CD14-positive monocyte (primary cell): Measurements from ENCODE around the gene VWA7. TPM values are rescaled to one million over a fixed set of nuclear protein-coding genes. Genes with fewer than 3 reads are reported as not detected.
"Not testable (repeated sequence)": the region's sequence is repeated elsewhere in the genome, so short reads cannot be mapped to it uniquely, and the experiment has no call there.

Experiments
- DNase-seq, 3 donors: peaks; one replicate each; pipeline ENCODE4 v3.0.0-alpha.2; 2011 to 2022
- H2AFZ ChIP-seq: 2 replicates; pipeline ENCODE4 v1.6.0; 2012; ENCODE audit warnings: mild to moderate bottlenecking, low read depth, low read length, inconsistent platforms; ENCODE audit not compliant: insufficient read depth, poor library complexity, severe bottlenecking
- H3K27ac ChIP-seq, 2 donors: 1 replicate in 1 of 2; 2 replicates in 1 of 2; pipeline ENCODE4 v1.5.1; 2012 to 2013; ENCODE audit warnings: low read length in 2 of 2, control low read depth in 1 of 2, inconsistent platforms in 1 of 2, low read depth in 1 of 2, mild to moderate bottlenecking in 1 of 2
- H3K27me3 ChIP-seq, 2 donors: one replicate each; pipeline versions ENCODE4 v1.6.0 to v1.6.1; 2011 to 2013; ENCODE audit warnings: low read length in 2 of 2; ENCODE audit not compliant: control insufficient read depth in 2 of 2, insufficient read depth in 2 of 2
- H3K36me3 ChIP-seq, 2 donors: replicated peaks in 1 of 2; 1 replicate in 1 of 2; 2 replicates in 1 of 2; pipeline versions ENCODE4 v1.5.1 to v1.6.1; 2012 to 2013; ENCODE audit warnings: low read length in 2 of 2, control low read depth in 1 of 2, inconsistent platforms in 1 of 2, mild to moderate bottlenecking in 1 of 2; ENCODE audit not compliant: insufficient read depth in 2 of 2, control insufficient read depth in 1 of 2
- H3K4me1 ChIP-seq, 2 donors: 1 replicate in 1 of 2; 2 replicates in 1 of 2; pipeline versions ENCODE4 v1.5.1 to v1.6.1; 2012 to 2013; ENCODE audit warnings: low read length in 2 of 2, control low read depth in 1 of 2, inconsistent platforms in 1 of 2, mild to moderate bottlenecking in 1 of 2, moderate library complexity in 1 of 2; ENCODE audit not compliant: insufficient read depth in 2 of 2, control insufficient read depth in 1 of 2
- H3K4me2 ChIP-seq: replicated peaks from 2 replicates; pipeline ENCODE3; 2012; ENCODE audit warnings: low read length, moderate library complexity, mild to moderate bottlenecking; ENCODE audit not compliant: poor library complexity, severe bottlenecking; ENCODE audit errors: extremely low read depth
- H3K4me3 ChIP-seq, 3 experiments: fragments of 200-600 bp in 1 of 3; sonication (generic) in 1 of 3; replicated peaks in 1 of 3; 1 replicate in 2 of 3; 2 replicates in 1 of 3; pipeline ENCODE4 v1.5.1; 2011 to 2013; ENCODE audit warnings: low read length in 3 of 3, mild to moderate bottlenecking in 3 of 3, control low read depth in 2 of 3, low read depth in 2 of 3, inconsistent platforms in 1 of 3, moderate library complexity in 1 of 3
- H3K79me2 ChIP-seq: 2 replicates; pipeline ENCODE4 v1.6.0; 2012; ENCODE audit warnings: mild to moderate bottlenecking, control low read depth, inconsistent platforms, low read length, moderate library complexity; ENCODE audit not compliant: insufficient read depth
- H3K9ac ChIP-seq: 2 replicates; pipeline ENCODE4 v1.6.0; 2017; ENCODE audit warnings: low read length, mild to moderate bottlenecking; ENCODE audit not compliant: insufficient read depth, poor library complexity, severe bottlenecking
- H3K9me3 ChIP-seq, 2 donors: replicated peaks in 1 of 2; 1 replicate in 1 of 2; 2 replicates in 1 of 2; pipeline versions ENCODE4 v1.5.1 to v1.6.1; 2012 to 2013; ENCODE audit warnings: low read length in 2 of 2, control low read depth in 1 of 2; ENCODE audit not compliant: control insufficient read depth in 1 of 2, insufficient read depth in 1 of 2
- H4K20me1 ChIP-seq: 2 replicates; pipeline ENCODE4 v1.6.0; 2012; ENCODE audit warnings: mild to moderate bottlenecking, low read length, control low read depth, moderate library complexity; ENCODE audit not compliant: insufficient read depth
- H3K27ac Mint-ChIP-seq, 7 donors: one replicate each; pipeline ENCODE4 v1.8.0; 2020; ENCODE audit warnings: mild to moderate bottlenecking in 7 of 7, mixed read lengths in 7 of 7, moderate library complexity in 6 of 7, inconsistent platforms in 2 of 7
- H3K27me3 Mint-ChIP-seq, 3 donors: one replicate each; pipeline ENCODE4 v1.8.0; 2021 to 2022; ENCODE audit warnings: low read depth in 3 of 3, mild to moderate bottlenecking in 3 of 3, mixed read lengths in 3 of 3, moderate library complexity in 3 of 3, inconsistent platforms in 1 of 3
- H3K36me3 Mint-ChIP-seq, 2 donors: one replicate each; pipeline ENCODE4 v1.8.0; 2020; ENCODE audit warnings: mixed read lengths in 2 of 2, inconsistent platforms in 1 of 2, mild to moderate bottlenecking in 1 of 2
- H3K4me1 Mint-ChIP-seq: one replicate; pipeline ENCODE4 v1.8.0; 2020; ENCODE audit warnings: mild to moderate bottlenecking, mixed read lengths
- H3K4me3 Mint-ChIP-seq, 2 donors: one replicate each; pipeline ENCODE4 v1.8.0; 2020; ENCODE audit warnings: mild to moderate bottlenecking in 2 of 2, mixed read lengths in 2 of 2, moderate library complexity in 1 of 2
- H3K9me3 Mint-ChIP-seq, 7 donors: one replicate each; pipeline ENCODE4 v1.8.0; 2020 to 2022; ENCODE audit warnings: mixed read lengths in 7 of 7, mild to moderate bottlenecking in 6 of 7, moderate library complexity in 6 of 7, inconsistent platforms in 2 of 7
- WGBS: methylation state at CpG from one replicate; pipeline ENCODE4 v1.1.5; 2013; ENCODE audit warnings: missing lambda C conversion rate; ENCODE audit not compliant: insufficient coverage; 5-methylcytosine and 5-hydroxymethylcytosine counted together
- intact Hi-C, 2 donors: fragments of 100-400 bp; cut with micrococcal nuclease; formaldehyde crosslinking; loops; one replicate each; pipeline versions ENCODE4 v1.15.0 to v1.15.1; 2023
- polyA plus RNA-seq, 3 donors: library from polyadenylated mRNA; depleted of rRNA in 1 of 3; unstranded in 2 of 3; stranded (reverse) in 1 of 3; fragments of 300-500 nt in 2 of 3; fragments of >200 nt in 1 of 3; fragmentation: Illumina TruSeq in 2 of 3; gene quantifications; 1 replicate in 2 of 3; 2 replicates in 1 of 3; pipeline ENCODE4 v1.2.3, GENCODE V29; 2012 to 2021
- TF ChIP-seq, protein P1 (sequence below): fragments of 200-600 bp; IDR thresholded peaks from one replicate; pipeline ENCODE4 v1.8.0; 2022; ENCODE audit warnings: antibody characterized with exemption, mild to moderate bottlenecking

The VWA7 gene
- polyA plus RNA-seq, 3 donors: 0.57 TPM; not detected in 2

DNA sequence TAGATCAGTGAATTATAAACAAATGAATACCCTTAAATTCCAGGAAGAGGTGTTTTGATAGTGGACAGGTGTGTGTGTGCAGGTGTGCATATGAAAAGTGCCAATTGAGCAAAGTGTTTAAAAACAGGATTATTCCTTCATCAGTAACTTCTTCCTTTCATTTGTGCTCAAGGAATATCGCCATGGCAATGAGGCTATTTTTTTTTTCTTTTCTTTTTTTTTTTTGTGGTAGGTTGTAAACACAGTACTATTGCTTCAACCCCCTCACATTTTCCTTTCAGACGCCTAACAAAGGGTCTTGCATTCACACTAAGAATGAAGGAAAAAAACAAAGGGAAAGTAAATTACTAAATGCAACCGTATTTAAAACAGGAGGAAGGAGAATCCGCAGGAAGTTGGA, 48.4 kb upstream of the VWA7 start:
- no peak overlapping the region for H2AFZ ChIP-seq
- H3K36me3 ChIP-seq: no peaks in the 10 kb centered on the region
- WGBS: no CpG with 5 or more reads among the region's 4 CpGs
- DNase-seq: no peak
- Mint-ChIP-seq H3K27ac (peak overlapping the region in 1 of 7 donors; percentile 97), H3K36me3 (no peaks in the 10 kb centered on the region), H3K9me3 (peaks cover 0 to 2% (median 0%) of the 10 kb centered on the region in 7 donors), H3K4me3 (no peak overlapping the region), H3K27me3 (peaks cover 0 to 2% (median 0%) of the 10 kb centered on the region in 3 donors), H3K4me1 (peaks cover 58% of the 10 kb centered on the region)
- intact Hi-C loops: no loop called here
- H3K4me2 ChIP-seq: no peak overlapping the region
- no peak overlapping the region for H3K9ac ChIP-seq
- no peaks in the 10 kb centered on the region for H3K27me3 ChIP-seq
- H3K4me1 ChIP-seq: peaks cover 58 to 69% of the 10 kb centered on the region in 2 donors
- TF ChIP-seq, protein P1, sequence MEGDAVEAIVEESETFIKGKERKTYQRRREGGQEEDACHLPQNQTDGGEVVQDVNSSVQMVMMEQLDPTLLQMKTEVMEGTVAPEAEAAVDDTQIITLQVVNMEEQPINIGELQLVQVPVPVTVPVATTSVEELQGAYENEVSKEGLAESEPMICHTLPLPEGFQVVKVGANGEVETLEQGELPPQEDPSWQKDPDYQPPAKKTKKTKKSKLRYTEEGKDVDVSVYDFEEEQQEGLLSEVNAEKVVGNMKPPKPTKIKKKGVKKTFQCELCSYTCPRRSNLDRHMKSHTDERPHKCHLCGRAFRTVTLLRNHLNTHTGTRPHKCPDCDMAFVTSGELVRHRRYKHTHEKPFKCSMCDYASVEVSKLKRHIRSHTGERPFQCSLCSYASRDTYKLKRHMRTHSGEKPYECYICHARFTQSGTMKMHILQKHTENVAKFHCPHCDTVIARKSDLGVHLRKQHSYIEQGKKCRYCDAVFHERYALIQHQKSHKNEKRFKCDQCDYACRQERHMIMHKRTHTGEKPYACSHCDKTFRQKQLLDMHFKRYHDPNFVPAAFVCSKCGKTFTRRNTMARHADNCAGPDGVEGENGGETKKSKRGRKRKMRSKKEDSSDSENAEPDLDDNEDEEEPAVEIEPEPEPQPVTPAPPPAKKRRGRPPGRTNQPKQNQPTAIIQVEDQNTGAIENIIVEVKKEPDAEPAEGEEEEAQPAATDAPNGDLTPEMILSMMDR: no peak
- peaks cover 36% of the 10 kb centered on the region for H3K79me2 ChIP-seq
- H3K27ac ChIP-seq: no peak overlapping the region
- H4K20me1 ChIP-seq: peaks cover 4% of the 10 kb centered on the region
- H3K4me3 ChIP-seq: no peak overlapping the region
- H3K9me3 ChIP-seq: no peaks in the 10 kb centered on the region

DNA sequence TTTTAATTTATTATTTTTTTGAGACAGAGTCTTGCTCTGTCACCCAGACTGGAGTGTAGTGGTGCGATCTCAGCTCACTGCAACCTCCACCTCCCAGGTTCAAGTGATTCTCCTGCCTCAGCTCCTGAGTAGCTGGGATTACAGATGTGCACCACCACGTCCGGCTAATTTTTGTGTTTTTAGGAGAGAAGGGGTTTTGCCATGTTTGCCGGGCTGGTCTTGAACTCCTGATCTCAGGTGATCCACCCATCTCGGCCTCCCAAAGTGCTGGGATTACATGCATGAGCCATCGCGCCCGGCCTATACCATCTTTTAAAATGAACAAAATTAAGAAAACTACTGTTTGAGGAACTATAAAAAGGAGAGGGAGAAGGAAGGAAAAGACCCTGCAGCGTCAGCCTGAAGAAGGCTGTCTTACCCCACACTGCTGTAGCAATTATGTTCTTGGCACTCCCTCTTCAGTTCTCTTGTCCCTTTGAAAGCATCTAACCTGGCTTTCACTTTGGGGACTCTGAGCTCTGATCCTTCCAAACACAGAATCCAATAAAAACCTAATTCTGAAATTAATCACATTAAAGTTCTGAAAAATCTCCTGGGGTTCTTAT, 46.6 kb upstream of the VWA7 start:
- Histone ChIP-seq H3K4me3 (peak overlapping the region in 1 of 3 experiments; percentile 33), H3K4me1 (peaks cover 65 to 77% of the 10 kb centered on the region in 2 donors), H3K27ac (peak overlapping the region; percentile 37 to 43), H2AFZ (peak overlapping the region; percentile 4), H3K4me2 (peak overlapping the region; percentile 98), H3K79me2 (peaks cover 43% of the 10 kb centered on the region)
- peak overlapping the region; percentile 56 to 80 for H3K4me3 Mint-ChIP-seq
- H3K9ac ChIP-seq, H3K27me3 Mint-ChIP-seq, intact Hi-C loops, H3K27me3 ChIP-seq, H3K36me3 Mint-ChIP-seq, H3K36me3 ChIP-seq, H4K20me1 ChIP-seq, H3K9me3 Mint-ChIP-seq, H3K9me3 ChIP-seq: not testable (repeated sequence)
- no CpG with 5 or more reads among the region's 9 CpGs for WGBS
- peak overlapping the region; percentile 84 to 91 (median 87) for H3K27ac Mint-ChIP-seq
- peaks cover 67% of the 10 kb centered on the region for H3K4me1 Mint-ChIP-seq
- peak in 2 of 3 donors; percentile 31 to 46 for DNase-seq
